Stimulated activated CD4-positive, alpha-beta T cell treated with anti-CD3 and anti-CD28 coated beads, Interleukin-2, amount 100 ng/mL, for 48 hours (primary cell): Measurements from ENCODE around the gene CFAP251.
A peak's percentile ranks its signal among the peaks of the same experiment; 100 is the strongest.
"Not testable (repeated sequence)": the region's sequence is repeated elsewhere in the genome, so short reads cannot be mapped to it uniquely, and the experiment has no call there.

Source experiments
- DNase-seq, 2 donors: peaks; one replicate each; pipeline ENCODE4 v3.0.0-alpha.2; 2020

Gene CFAP251

GRCh38 chr12:121980892-121981272 lies 62.5 kb downstream of the CFAP251 start:
- no peak for DNase-seq

- no peak for DNase-seq
Observed at GRCh38 chr12:121981456-121981855, 63.1 kb downstream of the CFAP251 start.

GRCh38 chr12:121982950-121983349 lies 64.6 kb downstream of the CFAP251 start:
- no peak for DNase-seq

- no peak for DNase-seq
Observed at GRCh38 chr12:121983536-121984210, 65.3 kb downstream of the CFAP251 start.

- no peak for DNase-seq
Observed at GRCh38 chr12:121986489-121987245, 68.3 kb downstream of the CFAP251 start.

GRCh38 chr12:121988519-121988918 lies 70.1 kb downstream of the CFAP251 start:
- DNase-seq = not testable (repeated sequence)

DNA sequence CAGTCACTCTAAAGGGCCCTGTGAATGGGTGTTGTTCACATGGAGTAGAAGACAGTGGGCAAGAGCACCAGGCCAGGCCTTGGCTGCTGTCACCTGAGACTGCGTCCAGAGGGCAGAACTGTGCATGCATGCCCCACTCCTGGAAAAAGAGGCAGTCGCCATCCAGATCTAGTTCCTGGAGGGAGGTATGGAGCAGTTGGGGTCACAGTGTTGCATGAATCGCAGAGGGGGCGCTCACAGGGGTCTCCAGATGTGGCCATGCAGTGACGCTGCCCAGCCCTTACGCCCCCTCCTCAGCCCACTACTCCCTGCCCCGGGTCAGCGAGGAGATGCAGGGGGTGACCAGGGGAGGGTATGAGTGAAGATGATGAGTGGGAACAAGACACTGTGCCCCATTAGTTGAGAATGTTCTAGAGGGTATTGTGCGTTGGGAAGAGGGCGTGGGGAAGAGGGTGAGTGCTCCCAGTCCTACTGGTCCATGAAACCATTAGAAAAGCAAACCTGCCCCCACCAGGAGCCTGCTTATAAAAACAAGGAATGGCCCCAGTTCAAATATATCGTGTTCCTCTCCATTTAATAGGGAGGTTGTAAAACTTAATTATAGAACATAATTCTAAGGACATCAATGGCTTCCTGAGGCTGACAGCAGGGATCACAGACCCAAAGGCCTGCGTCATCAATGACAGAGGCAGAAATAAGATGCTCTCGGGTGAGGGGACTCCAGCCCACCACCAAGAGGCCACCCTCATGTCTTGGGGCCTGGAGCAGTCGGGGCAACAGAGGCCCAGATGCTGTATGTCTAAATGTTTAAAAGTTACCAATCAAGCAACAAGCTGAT lies 71.1 kb downstream of the CFAP251 start:
- DNase-seq = no peak

DNA sequence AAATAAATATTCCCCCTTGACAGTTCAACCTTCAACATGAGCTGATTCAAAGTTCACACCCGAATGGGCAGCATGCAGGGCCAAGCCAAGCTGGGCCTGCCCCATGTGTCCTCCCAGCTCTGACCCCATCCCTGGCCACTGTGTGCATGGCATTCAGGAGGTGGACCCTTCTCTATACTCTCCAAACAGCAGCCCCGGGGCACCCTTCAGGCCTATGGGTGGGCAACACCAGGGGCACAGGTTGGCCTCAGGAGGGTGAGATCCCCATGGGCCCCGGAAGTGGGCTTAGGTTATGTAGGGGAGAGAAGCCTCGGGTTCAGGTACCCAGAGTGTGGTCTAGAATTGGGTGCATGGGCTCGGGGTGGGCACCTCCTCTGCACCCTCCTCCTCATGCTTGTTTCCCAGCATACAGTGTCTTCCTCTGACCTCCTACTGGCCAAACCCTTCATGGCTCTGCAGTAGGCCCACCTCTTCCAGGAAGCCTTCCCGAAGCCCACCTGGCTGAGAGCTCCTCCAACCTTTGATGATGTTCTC lies 71.8 kb downstream of the CFAP251 start:
- no peak for DNase-seq

GRCh38 chr12:121990692-121991603 lies 72.6 kb downstream of the CFAP251 start:
- DNase-seq = peak; percentile 11 to 26

DNA sequence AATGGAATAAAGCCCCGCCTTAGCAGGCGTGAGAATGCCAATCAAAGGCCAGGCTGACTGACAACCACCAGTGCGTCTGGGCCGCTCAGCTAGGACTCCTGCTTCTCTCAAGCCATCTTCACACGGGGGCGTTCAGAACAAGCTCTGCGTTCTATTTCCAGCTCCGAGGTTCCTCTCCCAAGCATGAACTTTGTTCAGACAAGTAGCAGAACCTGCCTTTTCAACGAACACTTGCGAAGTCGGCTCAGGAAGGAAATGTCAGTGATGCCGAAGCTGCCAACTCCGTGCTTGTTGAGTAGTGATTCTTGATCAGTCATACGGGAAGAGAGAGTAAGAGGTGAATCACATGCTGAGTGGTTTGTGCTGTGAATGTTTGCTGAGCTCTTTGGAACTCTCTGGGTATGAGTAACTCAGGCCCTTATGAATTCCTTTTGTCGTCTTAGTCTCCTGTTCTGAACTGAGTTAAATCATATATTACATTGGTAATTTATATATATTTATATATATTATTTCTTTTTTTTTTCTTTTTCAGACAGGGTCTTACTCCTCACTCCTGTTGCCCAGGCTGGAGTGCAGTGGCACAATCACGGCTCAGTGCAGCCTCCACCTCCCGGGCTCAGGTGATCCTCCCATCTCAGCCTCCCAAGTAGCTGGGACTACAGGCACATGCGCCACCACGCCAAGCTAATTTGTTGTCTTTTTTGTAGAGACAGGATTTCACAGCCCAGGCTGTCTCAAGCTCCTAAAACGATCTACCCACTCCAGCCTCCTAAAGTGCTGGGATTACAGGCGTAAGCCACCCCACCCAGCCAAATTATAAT lies 73.9 kb downstream of the CFAP251 start:
- DNase-seq = peak; percentile 50 to 53

- DNase-seq = no peak
Observed at GRCh38 chr12:121996050-121996944, 77.9 kb downstream of the CFAP251 start.

DNA sequence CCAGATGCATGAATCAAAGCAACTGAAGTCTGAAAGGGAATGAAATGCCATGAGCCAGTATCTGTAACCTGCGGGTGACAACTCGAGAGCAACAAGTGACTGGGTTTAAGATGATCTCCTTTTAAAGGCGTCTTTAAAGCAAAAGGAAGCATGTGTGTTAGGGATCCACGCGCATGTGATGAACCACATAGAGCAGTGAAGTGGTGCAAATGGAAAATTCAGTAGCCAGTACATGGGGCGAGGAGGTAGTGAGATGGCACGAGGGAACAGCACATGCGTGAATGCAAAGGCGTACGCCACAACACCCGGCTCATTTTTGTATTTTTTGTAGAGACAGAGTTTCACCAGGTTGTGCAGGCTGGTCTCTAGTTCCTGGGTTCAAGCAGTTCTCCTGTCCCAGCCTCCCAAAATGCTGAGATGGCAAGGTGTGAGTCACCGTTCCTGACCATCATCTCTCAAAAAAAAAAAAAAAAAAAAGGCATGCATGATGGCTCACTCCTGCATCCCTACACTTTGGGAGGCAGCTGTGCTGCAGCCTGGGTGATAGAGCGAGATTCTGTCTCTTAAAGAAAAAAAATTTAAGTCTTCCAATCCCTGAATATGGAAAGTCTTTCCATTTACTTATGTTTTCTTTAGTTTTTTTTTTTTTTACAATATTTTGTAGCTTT lies 78.7 kb downstream of the CFAP251 start:
- no peak for DNase-seq

DNA sequence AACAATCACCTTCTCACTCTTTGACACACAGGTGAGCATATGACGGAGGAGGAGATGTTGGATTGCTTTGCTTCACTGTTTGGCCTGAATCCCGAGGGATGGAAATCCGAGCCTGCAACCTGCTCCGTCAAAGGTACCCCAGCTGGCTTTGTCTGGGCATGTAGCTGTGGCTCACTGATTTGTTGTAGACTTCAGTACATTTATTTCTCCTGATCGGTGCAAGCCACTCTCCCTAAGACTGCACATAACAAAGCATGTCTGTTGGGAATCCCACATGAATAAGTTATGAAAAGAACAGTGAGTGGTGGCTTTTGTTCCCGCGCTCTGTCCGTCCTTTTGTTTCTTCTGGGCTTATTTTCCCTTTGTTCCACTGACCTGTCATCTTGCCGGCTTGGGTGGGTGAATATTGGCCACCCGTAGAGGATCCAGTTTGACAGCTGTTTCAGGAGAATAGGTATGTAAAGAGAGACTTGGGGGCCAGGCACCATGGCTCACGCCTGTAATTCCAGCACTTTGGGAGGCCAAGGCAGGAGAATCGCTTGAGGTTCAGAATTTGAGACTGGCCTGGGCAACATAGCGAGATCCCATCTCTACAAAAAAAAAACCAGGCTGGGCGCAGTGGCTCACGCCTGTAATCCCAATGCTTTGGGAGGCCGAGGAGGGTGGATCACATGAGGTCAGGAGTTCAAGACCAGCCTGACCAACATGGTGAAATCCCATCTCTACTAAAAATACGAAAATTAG lies 83.2 kb downstream of the CFAP251 start:
- no peak for DNase-seq

- DNase-seq = no peak
Observed at GRCh38 chr12:122003651-122004611, 85.5 kb downstream of the CFAP251 start.

- DNase-seq = no peak
Observed at GRCh38 chr12:122004633-122005071, 86.3 kb downstream of the CFAP251 start.

GRCh38 chr12:122005252-122005776 lies 86.9 kb downstream of the CFAP251 start:
- no peak for DNase-seq
